GM12875 (cell line): ENCODE measurements around the gene CDH4.

Source experiments
- H3K4me3 ChIP-seq: one replicate; pipeline ENCODE4 v1.5.1; 2011; ENCODE audit warnings: low read depth, low read length, control low read depth
- CTCF ChIP-seq: IDR thresholded peaks from 2 replicates; pipeline ENCODE4 v1.5.1; 2011; ENCODE audit warnings: low read depth, mild to moderate bottlenecking, control low read depth, inconsistent platforms, low read length, moderate library complexity, borderline replicate concordance; ENCODE audit not compliant: insufficient read depth

Gene CDH4

GRCh38 chr20:61259741-61260140 lies 7.7 kb downstream of the CDH4 start:
- TF ChIP-seq CTCF: no peak
- no peak overlapping the region for H3K4me3 ChIP-seq

DNA sequence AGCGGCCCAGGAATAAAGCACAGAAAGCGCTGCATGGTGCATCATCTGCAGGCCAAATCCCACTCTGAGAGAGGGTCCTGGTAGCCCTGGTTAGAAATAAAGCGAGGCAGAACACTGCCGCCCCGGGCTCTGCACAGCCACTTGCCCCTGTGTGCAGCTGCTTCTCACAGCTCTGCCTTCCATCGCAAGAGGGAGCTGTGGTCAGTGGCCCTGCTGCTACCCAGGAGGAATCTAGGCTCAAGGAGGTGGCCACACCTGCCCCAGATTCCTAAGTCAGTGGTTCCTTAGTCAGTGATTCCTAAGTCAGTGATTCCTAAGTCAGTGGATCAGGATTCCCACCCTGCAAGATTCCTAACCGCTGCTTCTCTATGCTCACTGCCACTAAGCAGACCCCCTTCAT lies 8.8 kb downstream of the CDH4 start:
- no peak overlapping the region for H3K4me3 ChIP-seq
- no peak for TF ChIP-seq CTCF

GRCh38 chr20:61262036-61262435 lies 10.0 kb downstream of the CDH4 start:
- no peak for TF ChIP-seq CTCF
- H3K4me3 ChIP-seq: no peak overlapping the region

DNA sequence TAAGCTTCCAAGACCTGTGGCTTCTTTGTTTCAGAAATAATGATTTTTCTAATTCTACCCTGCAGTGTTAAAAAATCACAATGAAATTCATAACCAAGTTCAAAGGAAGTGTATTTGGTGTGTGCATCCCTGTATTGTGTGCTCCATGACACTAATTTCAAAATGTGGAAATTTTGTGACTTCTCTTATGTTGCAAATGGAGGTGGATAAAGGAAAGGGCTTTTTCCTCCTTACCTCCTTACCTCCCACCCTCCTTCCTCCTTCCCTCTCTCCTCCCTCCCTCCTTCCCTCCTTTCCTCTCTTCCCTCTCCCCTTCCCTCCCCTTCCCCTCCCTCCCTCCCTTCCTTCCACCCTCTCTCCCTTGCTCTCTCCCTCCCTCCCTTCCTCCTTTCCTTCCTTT lies 10.5 kb downstream of the CDH4 start:
- no peak for TF ChIP-seq CTCF

DNA sequence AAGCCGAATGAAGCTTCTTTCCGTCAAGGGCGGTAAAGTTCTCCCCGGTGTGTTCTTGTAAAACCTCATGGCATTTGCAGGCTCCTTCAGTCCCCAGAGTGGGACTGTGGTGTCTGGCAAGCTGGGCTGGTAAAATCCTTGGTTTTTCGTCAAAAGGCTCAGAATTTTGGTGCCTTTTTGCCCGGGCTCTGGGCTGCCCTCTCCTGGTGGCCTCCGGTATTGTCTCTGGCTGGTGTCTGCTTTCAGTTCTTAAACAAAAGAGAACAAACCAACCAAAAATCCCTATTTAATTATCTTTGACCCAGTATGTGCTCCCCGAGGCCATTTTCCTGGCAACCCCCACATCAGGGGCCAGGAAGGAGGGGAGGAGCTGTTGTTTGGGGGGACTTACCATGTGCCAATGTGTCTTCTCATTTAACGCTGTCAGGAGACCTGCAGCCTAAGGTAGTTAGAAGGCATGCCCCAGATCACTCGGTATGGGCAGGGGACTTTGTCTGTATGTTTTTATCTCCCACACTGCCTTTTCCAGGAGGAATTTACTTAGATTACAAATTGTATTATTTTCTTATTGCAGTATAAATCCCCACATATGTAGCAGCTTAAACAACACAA lies 11.1 kb downstream of the CDH4 start:
- H3K4me3 ChIP-seq: no peak overlapping the region

More for the DNA sequence above, 10.5 kb downstream of the CDH4 start:
- no peak overlapping the region for H3K4me3 ChIP-seq

GRCh38 chr20:61263938-61264337 lies 11.9 kb downstream of the CDH4 start:
- no peak overlapping the region for H3K4me3 ChIP-seq
- TF ChIP-seq CTCF: no peak

More for the DNA sequence above, 11.1 kb downstream of the CDH4 start:
- peak; percentile 28; the same call in 1 of the 2 replicates for TF ChIP-seq CTCF

GRCh38 chr20:61267241-61267640 lies 15.2 kb downstream of the CDH4 start:
- no peak overlapping the region for H3K4me3 ChIP-seq
- TF ChIP-seq CTCF: no peak
